ENCODE results near the gene AAGAB.
"Not testable (repeated sequence)": the region's sequence is repeated elsewhere in the genome, so short reads cannot be mapped to it uniquely, and the experiment has no call there.

AAGAB gene

GRCh38 chr15:67251318-67251717, 3.1 kb downstream of the AAGAB start:
- DNase-seq: no peak

DNA sequence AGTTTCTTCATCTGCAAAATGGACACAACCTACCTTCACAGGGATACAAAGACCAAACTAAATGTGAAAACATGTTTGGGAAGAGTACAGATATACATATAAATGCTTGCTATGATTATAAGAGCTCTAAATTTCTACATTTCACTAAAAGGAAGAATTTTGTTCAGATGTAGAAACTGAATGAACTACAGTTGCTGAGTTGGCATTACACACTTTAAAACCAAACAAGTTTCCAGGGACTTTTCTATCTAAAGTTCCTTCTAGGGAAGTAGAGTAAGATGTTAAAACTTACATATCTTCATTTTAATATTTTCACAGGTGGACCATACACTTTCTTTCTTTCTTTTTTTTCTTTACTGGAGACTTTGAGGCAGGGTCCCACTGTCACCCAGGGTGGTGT, 4.6 kb downstream of the AAGAB start:
- no peak for DNase-seq

DNA sequence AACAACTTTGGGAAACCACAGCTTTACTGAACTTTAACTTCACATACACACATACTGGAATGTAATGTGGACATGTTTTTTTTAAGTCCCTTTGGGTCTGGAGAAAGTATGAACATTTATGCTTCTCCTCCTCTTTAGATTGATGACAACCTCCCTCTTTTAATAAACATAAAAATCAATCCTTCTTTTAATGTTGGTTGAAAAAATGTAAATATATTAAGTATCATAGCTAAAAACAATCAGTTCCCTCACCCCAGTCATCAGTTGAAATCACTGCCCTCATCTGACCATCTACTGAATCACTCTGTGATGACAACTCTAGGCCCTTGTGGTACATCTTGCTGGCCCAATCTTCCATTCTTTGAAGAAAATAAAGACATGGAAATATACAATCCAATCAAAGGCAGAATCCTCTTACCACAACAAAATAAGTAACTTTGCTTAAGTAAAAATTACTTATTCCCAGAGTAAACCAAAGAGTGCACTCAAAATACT, 6.4 kb downstream of the AAGAB start:
- DNase-seq: no peak

- not testable (repeated sequence) for DNase-seq
These were observed 7.9 kb downstream of the AAGAB start for GRCh38 chr15:67246606-67247005.

DNA sequence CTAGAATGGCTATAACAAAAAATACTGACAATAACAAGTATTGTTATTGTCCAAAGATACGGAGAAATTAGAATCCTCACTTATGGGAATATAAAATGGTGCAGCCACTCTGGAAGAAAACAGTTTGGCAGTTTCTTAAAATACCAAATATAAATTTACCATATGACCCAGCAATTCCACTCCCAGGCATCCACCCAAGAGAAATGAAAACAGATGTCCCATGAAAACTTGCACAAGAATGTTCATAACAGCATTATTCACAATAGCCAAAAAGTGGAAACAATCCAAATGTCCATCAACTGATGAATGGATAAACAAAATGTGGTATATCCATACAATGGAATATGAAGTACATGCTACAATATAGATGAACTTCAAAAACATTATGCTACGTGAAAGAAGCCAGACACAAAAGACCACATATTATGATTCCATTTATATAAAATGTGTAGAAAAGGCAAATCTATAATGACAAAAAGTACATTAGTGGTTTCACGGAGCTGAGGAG, 9.4 kb downstream of the AAGAB start:
- DNase-seq: no peak

GRCh38 chr15:67242708-67243111, 11.8 kb downstream of the AAGAB start:
- no peak for DNase-seq

DNA sequence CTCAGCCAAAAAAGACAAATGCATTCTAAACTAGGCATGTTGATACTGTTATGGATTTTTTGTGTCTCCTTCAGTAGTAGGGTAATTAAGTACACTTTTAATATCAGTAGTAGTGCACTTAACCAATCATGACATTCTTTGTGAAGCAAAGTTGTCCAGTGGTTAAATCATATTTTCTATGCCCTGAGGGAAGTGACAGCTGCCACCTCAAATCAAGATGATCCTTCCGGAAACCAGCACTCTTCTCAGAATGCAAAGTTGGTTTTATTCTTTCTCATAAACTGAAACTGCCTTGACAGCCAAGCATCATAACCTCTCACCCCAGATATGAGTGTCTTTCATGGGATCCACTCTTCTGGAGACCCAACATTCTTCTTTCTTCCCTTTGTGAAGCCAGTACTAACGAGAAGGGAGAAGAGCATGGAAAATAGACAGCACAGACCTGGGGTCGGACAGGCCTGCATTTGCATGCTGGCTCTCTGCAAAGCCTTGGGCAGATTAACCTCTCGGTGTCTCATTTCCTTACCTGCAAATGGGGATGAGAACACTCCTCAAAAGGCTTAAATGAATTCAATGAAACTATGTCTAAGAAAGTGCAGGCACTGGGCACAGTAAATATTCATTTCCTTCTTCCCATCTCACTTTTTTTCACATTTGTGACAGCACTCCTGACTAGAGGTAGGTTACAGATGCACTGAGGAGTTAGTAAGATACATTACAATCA, 13.2 kb downstream of the AAGAB start:
- peak; percentile 8 for DNase-seq

- DNase-seq: peak; percentile 27
These were observed 14.0 kb downstream of the AAGAB start for GRCh38 chr15:67240235-67241131.

- DNase-seq: no peak
These were observed 21.9 kb downstream of the AAGAB start for GRCh38 chr15:67232591-67232990.

DNA sequence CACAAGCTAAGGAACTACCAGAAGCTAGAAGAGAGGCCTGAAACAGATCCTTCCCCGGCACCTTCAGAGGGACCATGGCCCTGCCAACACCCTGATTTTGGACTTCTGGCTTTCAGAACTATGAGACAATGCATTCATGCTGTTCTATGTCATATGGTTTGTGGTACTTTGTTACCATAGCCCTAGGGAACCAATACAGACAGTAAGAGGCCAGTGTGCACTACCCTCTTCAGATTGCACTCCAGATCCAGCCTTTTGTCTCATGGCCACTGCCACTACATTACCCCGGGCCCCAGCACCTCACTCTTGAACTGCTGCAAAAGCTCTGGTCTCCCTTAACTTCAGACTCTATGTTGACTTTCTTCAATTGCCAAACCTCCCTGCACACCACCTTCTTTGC, 24.0 kb downstream of the AAGAB start:
- no peak for DNase-seq

- no peak for DNase-seq
These were observed 26.2 kb downstream of the AAGAB start for GRCh38 chr15:67228286-67228685.

GRCh38 chr15:67227846-67228245, 26.6 kb downstream of the AAGAB start:
- DNase-seq: no peak

GRCh38 chr15:67227431-67227830, 27.0 kb downstream of the AAGAB start:
- DNase-seq: no peak

DNA sequence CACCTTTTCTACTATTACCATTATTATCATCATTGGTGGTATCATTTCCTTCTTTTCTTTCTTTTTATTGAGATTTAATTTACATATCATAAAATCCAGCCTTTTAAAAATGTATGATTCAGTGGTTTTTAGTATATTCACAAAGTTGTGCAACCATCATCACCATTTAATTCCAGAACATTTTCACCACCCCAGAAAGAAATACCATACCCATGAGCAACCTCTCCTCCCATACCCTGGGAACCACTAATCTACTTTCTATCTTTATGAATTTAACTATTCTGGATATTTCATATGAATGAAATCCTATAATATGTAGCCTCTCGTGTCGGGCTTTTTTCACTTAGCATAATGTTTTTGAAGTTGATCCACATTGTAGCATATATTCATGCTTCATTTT, 29.1 kb downstream of the AAGAB start:
- no peak for DNase-seq

GRCh38 chr15:67224889-67225288, 29.6 kb downstream of the AAGAB start:
- no peak for DNase-seq

DNA sequence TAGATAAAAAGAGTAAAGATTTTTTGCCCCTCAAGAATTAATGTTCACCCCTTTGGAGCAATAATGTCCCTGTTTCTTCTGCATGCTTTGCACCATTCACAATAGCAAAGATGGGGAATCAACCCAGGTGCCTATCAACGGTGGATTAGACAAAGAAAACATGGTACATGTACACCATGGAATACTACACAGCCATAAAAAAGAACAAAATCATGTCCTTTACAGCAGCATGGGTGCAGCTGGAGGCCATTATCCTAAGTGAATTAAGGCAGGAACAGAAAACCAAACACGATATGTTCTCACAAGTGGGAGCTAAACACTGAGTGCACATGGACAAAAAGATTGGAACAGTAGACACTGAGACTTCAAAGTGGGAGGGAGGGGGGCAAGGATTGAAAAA, 35.2 kb downstream of the AAGAB start:
- DNase-seq: no peak

- DNase-seq: no peak
These were observed 36.0 kb downstream of the AAGAB start for GRCh38 chr15:67218428-67218827.

GRCh38 chr15:67216859-67217258, 37.6 kb downstream of the AAGAB start:
- no peak for DNase-seq

DNA sequence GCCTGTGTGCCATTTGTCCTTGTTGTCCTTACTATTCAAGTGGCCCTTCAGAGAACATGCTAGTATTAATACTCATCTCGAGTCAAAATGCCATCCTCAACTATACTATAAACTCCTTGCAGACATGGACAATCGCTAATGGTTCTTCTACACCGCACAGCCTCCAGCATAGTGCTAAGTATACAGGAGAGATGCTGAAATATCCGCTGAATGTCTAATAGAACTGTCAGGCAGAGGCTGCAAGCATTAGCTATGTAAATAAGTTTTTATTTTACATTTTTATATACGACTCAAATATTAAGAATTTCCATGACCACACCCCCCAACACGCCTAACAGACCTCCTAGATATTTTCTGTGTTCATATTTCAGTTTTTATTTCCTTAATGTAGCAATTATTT, 39.4 kb downstream of the AAGAB start:
- no peak for DNase-seq

DNA sequence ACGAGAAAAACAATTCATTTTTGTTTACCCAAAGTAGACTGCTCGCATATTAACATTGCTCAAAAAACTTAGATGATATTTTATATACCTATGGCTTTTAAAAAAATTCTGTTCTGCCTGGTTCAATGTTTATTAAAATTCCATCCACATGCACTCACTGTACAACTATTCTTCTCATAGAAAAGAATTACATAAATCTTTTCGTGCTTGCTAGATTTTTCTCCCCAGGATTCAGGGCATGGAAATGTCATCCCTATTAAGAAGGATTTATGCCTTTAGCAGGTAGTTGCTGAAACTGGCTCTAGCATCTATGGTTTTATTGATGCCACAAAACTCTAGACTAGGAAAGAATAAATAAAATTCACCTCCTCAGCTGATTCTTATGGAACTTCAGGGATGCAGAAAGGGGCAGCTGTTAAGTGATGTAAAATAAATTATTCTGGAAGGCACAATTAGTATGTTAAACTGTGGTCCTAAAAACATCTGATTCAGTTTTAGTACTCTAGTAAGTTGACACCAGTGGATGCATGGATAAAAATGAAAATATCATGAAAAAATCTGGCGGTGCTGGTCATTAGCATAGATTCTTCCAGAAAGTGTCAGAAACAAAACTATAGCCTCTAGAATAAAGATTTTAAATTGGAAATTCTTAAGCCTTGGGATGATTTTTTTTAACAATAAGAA, 41.6 kb downstream of the AAGAB start:
- DNase-seq: no peak

- no peak for DNase-seq
These were observed 43.8 kb downstream of the AAGAB start for GRCh38 chr15:67210555-67211168.

- DNase-seq: no peak
These were observed 46.1 kb downstream of the AAGAB start for GRCh38 chr15:67208396-67208795.
